ENCODE results near the gene DCDC2C.
A peak's percentile ranks its signal among the peaks of the same experiment; 100 is the strongest.

The DCDC2C gene

GRCh38 chr2:3703236-3703756, at the start of gene DCDC2C:
DCDC2C (plus strand) TSS chr2:3703575; CDS start chr2:3703752, 177 bp downstream.
- no peak for DNase-seq

- no peak for DNase-seq
Measured at GRCh38 chr2:3654011-3654410, 49.4 kb upstream of the DCDC2C start.

GRCh38 chr2:3654531-3655225, 48.7 kb upstream of the DCDC2C start:
- DNase-seq = no peak

GRCh38 chr2:3655871-3656761, 47.3 kb upstream of the DCDC2C start:
- DNase-seq = no peak

GRCh38 chr2:3656762-3657721, 46.3 kb upstream of the DCDC2C start:
- no peak for DNase-seq

- no peak for DNase-seq
Measured at GRCh38 chr2:3657881-3658280, 45.5 kb upstream of the DCDC2C start, which contains the start of gene ALLC. ALLC (plus strand) TSS chr2:3658200; CDS start chr2:3671158, 12,958 bp downstream.

- no peak for DNase-seq
Measured at GRCh38 chr2:3659447-3660432, 43.6 kb upstream of the DCDC2C start.

- peak; percentile 11 to 28 for DNase-seq
Measured at GRCh38 chr2:3660640-3661039, 42.7 kb upstream of the DCDC2C start.

GRCh38 chr2:3661149-3661660, 42.2 kb upstream of the DCDC2C start:
- no peak for DNase-seq

- DNase-seq = no peak
Measured at GRCh38 chr2:3662239-3662638, 41.1 kb upstream of the DCDC2C start.

GRCh38 chr2:3664118-3664517, 39.3 kb upstream of the DCDC2C start:
- DNase-seq = no peak

- no peak for DNase-seq
Measured at GRCh38 chr2:3664925-3665324, 38.5 kb upstream of the DCDC2C start.

GRCh38 chr2:3665886-3666612, 37.3 kb upstream of the DCDC2C start:
- DNase-seq = no peak

GRCh38 chr2:3666613-3666975, 36.8 kb upstream of the DCDC2C start:
- no peak for DNase-seq

GRCh38 chr2:3667151-3667631, 36.2 kb upstream of the DCDC2C start:
- no peak for DNase-seq

- DNase-seq = no peak
Measured at GRCh38 chr2:3669656-3670055, 33.7 kb upstream of the DCDC2C start.

- no peak for DNase-seq
Measured at GRCh38 chr2:3670376-3670775, 33.0 kb upstream of the DCDC2C start.

GRCh38 chr2:3670941-3671340, 32.4 kb upstream of the DCDC2C start:
- DNase-seq = no peak

- DNase-seq = no peak
Measured at GRCh38 chr2:3672861-3673678, 30.3 kb upstream of the DCDC2C start.

Data from activated CD4-positive, alpha-beta T cell treated with anti-CD3 and anti-CD28 coated beads, Interleukin-2, amount 50 U/mL, for 48 hours (primary cell).